HG02884 (cell line): Measurements from ENCODE around the gene SRSF4.
A peak's percentile ranks its signal among the peaks of the same experiment; 100 is the strongest.
"Not testable (repeated sequence)": the region's sequence is repeated elsewhere in the genome, so short reads cannot be mapped to it uniquely, and the experiment has no call there.

Experiments
- ATAC-seq: cut with Tn5 transposase; IDR thresholded peaks from one replicate; pipeline ENCODE4 v1.9.1; 2021; ENCODE audit warnings: mild to moderate bottlenecking, moderate library complexity; ENCODE audit not compliant: unreplicated experiment

The SRSF4 gene

GRCh38 chr1:29181413-29182225 lies at the start of gene SRSF4:
TSS of gene SRSF4 (minus strand) at chr1:29181900. CDS start at chr1:29181752, 148 bp downstream.
- peak; percentile 85 for ATAC-seq

GRCh38 chr1:29230553-29231378 lies 49.1 kb upstream of the SRSF4 start, which contains the start of gene MECR:
TSS of gene MECR (minus strand) at chr1:29230934. CDS start at chr1:29230906, 28 bp downstream.
- peak; percentile 84 for ATAC-seq

- no peak for ATAC-seq
Measured at GRCh38 chr1:29230204-29230552, 48.5 kb upstream of the SRSF4 start.

- no peak for ATAC-seq
Measured at GRCh38 chr1:29227511-29227910, 45.8 kb upstream of the SRSF4 start.

GRCh38 chr1:29225361-29225760 lies 43.7 kb upstream of the SRSF4 start:
- no peak for ATAC-seq

- ATAC-seq, result no peak
Measured at GRCh38 chr1:29224356-29224837, 42.7 kb upstream of the SRSF4 start.

GRCh38 chr1:29223521-29223920 lies 41.8 kb upstream of the SRSF4 start:
- ATAC-seq, result no peak

GRCh38 chr1:29222686-29223085 lies 41.0 kb upstream of the SRSF4 start:
- no peak for ATAC-seq

GRCh38 chr1:29222260-29222659 lies 40.6 kb upstream of the SRSF4 start:
- ATAC-seq, result not testable (repeated sequence)

GRCh38 chr1:29221296-29221695 lies 39.6 kb upstream of the SRSF4 start:
- ATAC-seq, result no peak

GRCh38 chr1:29218223-29218622 lies 36.5 kb upstream of the SRSF4 start:
- no peak for ATAC-seq

- no peak for ATAC-seq
Measured at GRCh38 chr1:29217633-29218032, 35.9 kb upstream of the SRSF4 start.

GRCh38 chr1:29213055-29213454 lies 31.4 kb upstream of the SRSF4 start:
- no peak for ATAC-seq

- no peak for ATAC-seq
Measured at GRCh38 chr1:29211086-29212030, 29.7 kb upstream of the SRSF4 start.

GRCh38 chr1:29210278-29211085 lies 28.8 kb upstream of the SRSF4 start:
- ATAC-seq, result no peak

- ATAC-seq, result no peak
Measured at GRCh38 chr1:29209173-29209572, 27.5 kb upstream of the SRSF4 start.

GRCh38 chr1:29208442-29208841 lies 26.7 kb upstream of the SRSF4 start:
- ATAC-seq, result no peak

GRCh38 chr1:29202584-29203340 lies 21.1 kb upstream of the SRSF4 start:
- ATAC-seq, result no peak

GRCh38 chr1:29202053-29202452 lies 20.4 kb upstream of the SRSF4 start:
- ATAC-seq, result no peak
